SK-N-SH (cell line): ENCODE results near the gene DNAJC18.

ENCODE experiments used
- EZH2phosphoT487 ChIP-seq: fragments of 200-600 bp; sonication (generic); IDR thresholded peaks from 2 replicates; pipeline ENCODE4 v1.6.1; 2017; ENCODE audit warnings: low read depth, mixed run types, mild to moderate bottlenecking, antibody characterized with exemption, moderate library complexity, borderline replicate concordance
- GATA2 ChIP-seq: sonication (generic); formaldehyde crosslinking; IDR thresholded peaks from 2 replicates; pipeline ENCODE4 v1.5.0; 2020; ENCODE audit warnings: mild to moderate bottlenecking, missing genetic modification reagents
- NFIC ChIP-seq: IDR thresholded peaks from 2 replicates; pipeline ENCODE4 v1.4.0; 2012; ENCODE audit warnings: borderline replicate concordance
- NRF1 ChIP-seq: IDR thresholded peaks from 2 replicates; pipeline ENCODE4 v1.6.1; 2012; ENCODE audit warnings: low read depth, mild to moderate bottlenecking, low read length
- TAF1 ChIP-seq: IDR thresholded peaks from 2 replicates; pipeline ENCODE4 v1.6.1; 2012; ENCODE audit warnings: low read depth, mild to moderate bottlenecking, low read length, moderate library complexity, borderline replicate concordance
- TF ChIP-seq, protein P1 (sequence below): fragments of 200-600 bp; sonication (generic); IDR thresholded peaks from 2 replicates; pipeline ENCODE4 v1.6.1; 2017; ENCODE audit warnings: antibody characterized with exemption, mild to moderate bottlenecking, moderate library complexity
- TF ChIP-seq, protein P2 (sequence below): IDR thresholded peaks from 2 replicates; pipeline ENCODE4 v1.6.1; 2012; ENCODE audit warnings: mild to moderate bottlenecking, low read depth, low read length, moderate library complexity

GRCh38 chr5:139457653-139458306, 18.5 kb upstream of the DNAJC18 start:
- TF ChIP-seq NFIC (no peak), EZH2phosphoT487 (no peak), TAF1 (no peak), GATA2 (CRISPR knock-in tag) (no peak), NRF1 (no peak)
- TF ChIP-seq, protein P1, sequence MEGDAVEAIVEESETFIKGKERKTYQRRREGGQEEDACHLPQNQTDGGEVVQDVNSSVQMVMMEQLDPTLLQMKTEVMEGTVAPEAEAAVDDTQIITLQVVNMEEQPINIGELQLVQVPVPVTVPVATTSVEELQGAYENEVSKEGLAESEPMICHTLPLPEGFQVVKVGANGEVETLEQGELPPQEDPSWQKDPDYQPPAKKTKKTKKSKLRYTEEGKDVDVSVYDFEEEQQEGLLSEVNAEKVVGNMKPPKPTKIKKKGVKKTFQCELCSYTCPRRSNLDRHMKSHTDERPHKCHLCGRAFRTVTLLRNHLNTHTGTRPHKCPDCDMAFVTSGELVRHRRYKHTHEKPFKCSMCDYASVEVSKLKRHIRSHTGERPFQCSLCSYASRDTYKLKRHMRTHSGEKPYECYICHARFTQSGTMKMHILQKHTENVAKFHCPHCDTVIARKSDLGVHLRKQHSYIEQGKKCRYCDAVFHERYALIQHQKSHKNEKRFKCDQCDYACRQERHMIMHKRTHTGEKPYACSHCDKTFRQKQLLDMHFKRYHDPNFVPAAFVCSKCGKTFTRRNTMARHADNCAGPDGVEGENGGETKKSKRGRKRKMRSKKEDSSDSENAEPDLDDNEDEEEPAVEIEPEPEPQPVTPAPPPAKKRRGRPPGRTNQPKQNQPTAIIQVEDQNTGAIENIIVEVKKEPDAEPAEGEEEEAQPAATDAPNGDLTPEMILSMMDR: no peak
- TF ChIP-seq, protein P2, sequence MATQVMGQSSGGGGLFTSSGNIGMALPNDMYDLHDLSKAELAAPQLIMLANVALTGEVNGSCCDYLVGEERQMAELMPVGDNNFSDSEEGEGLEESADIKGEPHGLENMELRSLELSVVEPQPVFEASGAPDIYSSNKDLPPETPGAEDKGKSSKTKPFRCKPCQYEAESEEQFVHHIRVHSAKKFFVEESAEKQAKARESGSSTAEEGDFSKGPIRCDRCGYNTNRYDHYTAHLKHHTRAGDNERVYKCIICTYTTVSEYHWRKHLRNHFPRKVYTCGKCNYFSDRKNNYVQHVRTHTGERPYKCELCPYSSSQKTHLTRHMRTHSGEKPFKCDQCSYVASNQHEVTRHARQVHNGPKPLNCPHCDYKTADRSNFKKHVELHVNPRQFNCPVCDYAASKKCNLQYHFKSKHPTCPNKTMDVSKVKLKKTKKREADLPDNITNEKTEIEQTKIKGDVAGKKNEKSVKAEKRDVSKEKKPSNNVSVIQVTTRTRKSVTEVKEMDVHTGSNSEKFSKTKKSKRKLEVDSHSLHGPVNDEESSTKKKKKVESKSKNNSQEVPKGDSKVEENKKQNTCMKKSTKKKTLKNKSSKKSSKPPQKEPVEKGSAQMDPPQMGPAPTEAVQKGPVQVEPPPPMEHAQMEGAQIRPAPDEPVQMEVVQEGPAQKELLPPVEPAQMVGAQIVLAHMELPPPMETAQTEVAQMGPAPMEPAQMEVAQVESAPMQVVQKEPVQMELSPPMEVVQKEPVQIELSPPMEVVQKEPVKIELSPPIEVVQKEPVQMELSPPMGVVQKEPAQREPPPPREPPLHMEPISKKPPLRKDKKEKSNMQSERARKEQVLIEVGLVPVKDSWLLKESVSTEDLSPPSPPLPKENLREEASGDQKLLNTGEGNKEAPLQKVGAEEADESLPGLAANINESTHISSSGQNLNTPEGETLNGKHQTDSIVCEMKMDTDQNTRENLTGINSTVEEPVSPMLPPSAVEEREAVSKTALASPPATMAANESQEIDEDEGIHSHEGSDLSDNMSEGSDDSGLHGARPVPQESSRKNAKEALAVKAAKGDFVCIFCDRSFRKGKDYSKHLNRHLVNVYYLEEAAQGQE: no peak
